Measurements from ENCODE around the gene ACBD6.
A peak's percentile ranks its signal among the peaks of the same experiment; 100 is the strongest.

Gene ACBD6

DNA sequence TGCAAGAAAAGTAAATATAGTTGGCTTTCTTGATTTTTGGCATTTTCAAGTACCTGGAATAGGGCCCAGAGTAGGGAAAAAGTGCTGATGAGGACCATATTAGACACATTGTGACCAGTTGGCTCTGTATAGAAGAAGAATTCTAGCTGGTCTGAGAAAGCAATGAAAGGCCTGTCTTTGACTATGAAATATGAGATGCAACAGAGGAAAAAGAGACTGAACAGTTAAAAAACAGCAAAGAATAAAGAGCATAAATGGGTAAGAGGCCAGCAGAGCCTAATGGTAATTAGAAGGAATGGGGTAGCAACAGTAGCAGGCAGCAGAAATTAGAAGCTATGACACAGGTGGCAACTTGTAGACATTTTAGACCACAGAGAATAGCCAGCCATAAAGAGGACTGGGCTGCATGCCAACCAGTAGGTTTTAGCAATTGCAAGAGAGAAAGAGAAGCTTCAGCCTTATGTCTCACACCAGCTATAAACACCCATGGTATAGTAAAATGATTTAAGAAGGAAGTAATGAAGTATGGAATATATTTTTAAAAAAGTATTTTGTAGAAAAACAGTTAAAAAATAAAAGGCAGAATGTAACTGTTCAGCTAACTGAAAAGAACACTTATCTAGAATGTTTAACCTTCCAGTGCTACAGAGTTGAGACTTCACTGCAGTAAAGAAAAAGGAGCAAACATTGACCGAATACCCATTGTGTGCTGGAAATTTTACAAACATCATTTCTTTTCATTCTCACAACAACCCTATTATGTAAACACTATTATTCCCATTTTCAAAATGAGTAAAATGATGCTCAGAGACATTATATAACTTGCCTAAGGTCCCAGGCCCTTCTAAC is 158.2 kb downstream of the ACBD6 start (continued):
- TF ChIP-seq, protein P1, sequence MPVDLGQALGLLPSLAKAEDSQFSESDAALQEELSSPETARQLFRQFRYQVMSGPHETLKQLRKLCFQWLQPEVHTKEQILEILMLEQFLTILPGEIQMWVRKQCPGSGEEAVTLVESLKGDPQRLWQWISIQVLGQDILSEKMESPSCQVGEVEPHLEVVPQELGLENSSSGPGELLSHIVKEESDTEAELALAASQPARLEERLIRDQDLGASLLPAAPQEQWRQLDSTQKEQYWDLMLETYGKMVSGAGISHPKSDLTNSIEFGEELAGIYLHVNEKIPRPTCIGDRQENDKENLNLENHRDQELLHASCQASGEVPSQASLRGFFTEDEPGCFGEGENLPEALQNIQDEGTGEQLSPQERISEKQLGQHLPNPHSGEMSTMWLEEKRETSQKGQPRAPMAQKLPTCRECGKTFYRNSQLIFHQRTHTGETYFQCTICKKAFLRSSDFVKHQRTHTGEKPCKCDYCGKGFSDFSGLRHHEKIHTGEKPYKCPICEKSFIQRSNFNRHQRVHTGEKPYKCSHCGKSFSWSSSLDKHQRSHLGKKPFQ (tag by site-specific recombination; IDR thresholded peaks at IDR 0.05), result peak; percentile 51
- TF ChIP-seq ZNF707 (tag by site-specific recombination; IDR thresholded peaks at IDR 0.05) (no peak), ZNF292 (tag by site-specific recombination; IDR thresholded peaks at IDR 0.05; ENCODE audit: borderline replicate concordance, low read depth) (no peak), ZNF521 (tag by site-specific recombination; IDR thresholded peaks at IDR 0.05) (no peak), OVOL3 (tag by site-specific recombination; IDR thresholded peaks at IDR 0.05) (peak; percentile 82; the same call in 1 of the 2 replicates), ZNF404 (tag by site-specific recombination; IDR thresholded peaks at IDR 0.05) (no peak), GLI4 (tag by site-specific recombination; IDR thresholded peaks at IDR 0.05) (no peak), ZNF654 (tag by site-specific recombination; IDR thresholded peaks at IDR 0.05; ENCODE audit: low read depth) (no peak), ZNF610 (tag by site-specific recombination; IDR thresholded peaks at IDR 0.05; ENCODE audit: borderline replicate concordance) (no peak), ZNF112 (tag by site-specific recombination; IDR thresholded peaks at IDR 0.05) (no peak), ZNF664 (tag by site-specific recombination; IDR thresholded peaks at IDR 0.05) (no peak), ZNF184 (tag by site-specific recombination; IDR thresholded peaks at IDR 0.05) (no peak), ZNF24 (tag by site-specific recombination; IDR thresholded peaks at IDR 0.05) (peak; percentile 83), ZFP69B (tag by site-specific recombination; IDR thresholded peaks at IDR 0.05) (no peak), KLF7 (tag by site-specific recombination; IDR thresholded peaks at IDR 0.05; ENCODE audit: borderline replicate concordance) (no peak), ZNF169 (tag by site-specific recombination; IDR thresholded peaks at IDR 0.05) (no peak)
- TF ChIP-seq, protein P2, sequence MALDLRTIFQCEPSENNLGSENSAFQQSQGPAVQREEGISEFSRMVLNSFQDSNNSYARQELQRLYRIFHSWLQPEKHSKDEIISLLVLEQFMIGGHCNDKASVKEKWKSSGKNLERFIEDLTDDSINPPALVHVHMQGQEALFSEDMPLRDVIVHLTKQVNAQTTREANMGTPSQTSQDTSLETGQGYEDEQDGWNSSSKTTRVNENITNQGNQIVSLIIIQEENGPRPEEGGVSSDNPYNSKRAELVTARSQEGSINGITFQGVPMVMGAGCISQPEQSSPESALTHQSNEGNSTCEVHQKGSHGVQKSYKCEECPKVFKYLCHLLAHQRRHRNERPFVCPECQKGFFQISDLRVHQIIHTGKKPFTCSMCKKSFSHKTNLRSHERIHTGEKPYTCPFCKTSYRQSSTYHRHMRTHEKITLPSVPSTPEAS (tag by site-specific recombination; IDR thresholded peaks at IDR 0.05), result no peak
- TF ChIP-seq, protein P3, sequence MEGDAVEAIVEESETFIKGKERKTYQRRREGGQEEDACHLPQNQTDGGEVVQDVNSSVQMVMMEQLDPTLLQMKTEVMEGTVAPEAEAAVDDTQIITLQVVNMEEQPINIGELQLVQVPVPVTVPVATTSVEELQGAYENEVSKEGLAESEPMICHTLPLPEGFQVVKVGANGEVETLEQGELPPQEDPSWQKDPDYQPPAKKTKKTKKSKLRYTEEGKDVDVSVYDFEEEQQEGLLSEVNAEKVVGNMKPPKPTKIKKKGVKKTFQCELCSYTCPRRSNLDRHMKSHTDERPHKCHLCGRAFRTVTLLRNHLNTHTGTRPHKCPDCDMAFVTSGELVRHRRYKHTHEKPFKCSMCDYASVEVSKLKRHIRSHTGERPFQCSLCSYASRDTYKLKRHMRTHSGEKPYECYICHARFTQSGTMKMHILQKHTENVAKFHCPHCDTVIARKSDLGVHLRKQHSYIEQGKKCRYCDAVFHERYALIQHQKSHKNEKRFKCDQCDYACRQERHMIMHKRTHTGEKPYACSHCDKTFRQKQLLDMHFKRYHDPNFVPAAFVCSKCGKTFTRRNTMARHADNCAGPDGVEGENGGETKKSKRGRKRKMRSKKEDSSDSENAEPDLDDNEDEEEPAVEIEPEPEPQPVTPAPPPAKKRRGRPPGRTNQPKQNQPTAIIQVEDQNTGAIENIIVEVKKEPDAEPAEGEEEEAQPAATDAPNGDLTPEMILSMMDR (tag by site-specific recombination; IDR thresholded peaks at IDR 0.05), result no peak
- TF ChIP-seq, protein P4, sequence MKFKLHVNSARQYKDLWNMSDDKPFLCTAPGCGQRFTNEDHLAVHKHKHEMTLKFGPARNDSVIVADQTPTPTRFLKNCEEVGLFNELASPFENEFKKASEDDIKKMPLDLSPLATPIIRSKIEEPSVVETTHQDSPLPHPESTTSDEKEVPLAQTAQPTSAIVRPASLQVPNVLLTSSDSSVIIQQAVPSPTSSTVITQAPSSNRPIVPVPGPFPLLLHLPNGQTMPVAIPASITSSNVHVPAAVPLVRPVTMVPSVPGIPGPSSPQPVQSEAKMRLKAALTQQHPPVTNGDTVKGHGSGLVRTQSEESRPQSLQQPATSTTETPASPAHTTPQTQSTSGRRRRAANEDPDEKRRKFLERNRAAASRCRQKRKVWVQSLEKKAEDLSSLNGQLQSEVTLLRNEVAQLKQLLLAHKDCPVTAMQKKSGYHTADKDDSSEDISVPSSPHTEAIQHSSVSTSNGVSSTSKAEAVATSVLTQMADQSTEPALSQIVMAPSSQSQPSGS (tag by site-specific recombination; IDR thresholded peaks at IDR 0.05; ENCODE audit: low read depth), result no peak
- TF ChIP-seq, protein P5, sequence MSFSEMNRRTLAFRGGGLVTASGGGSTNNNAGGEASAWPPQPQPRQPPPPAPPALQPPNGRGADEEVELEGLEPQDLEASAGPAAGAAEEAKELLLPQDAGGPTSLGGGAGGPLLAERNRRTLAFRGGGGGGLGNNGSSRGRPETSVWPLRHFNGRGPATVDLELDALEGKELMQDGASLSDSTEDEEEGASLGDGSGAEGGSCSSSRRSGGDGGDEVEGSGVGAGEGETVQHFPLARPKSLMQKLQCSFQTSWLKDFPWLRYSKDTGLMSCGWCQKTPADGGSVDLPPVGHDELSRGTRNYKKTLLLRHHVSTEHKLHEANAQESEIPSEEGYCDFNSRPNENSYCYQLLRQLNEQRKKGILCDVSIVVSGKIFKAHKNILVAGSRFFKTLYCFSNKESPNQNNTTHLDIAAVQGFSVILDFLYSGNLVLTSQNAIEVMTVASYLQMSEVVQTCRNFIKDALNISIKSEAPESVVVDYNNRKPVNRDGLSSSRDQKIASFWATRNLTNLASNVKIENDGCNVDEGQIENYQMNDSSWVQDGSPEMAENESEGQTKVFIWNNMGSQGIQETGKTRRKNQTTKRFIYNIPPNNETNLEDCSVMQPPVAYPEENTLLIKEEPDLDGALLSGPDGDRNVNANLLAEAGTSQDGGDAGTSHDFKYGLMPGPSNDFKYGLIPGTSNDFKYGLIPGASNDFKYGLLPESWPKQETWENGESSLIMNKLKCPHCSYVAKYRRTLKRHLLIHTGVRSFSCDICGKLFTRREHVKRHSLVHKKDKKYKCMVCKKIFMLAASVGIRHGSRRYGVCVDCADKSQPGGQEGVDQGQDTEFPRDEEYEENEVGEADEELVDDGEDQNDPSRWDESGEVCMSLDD (tag by site-specific recombination; IDR thresholded peaks at IDR 0.05), result no peak
- TF ChIP-seq, protein P6, sequence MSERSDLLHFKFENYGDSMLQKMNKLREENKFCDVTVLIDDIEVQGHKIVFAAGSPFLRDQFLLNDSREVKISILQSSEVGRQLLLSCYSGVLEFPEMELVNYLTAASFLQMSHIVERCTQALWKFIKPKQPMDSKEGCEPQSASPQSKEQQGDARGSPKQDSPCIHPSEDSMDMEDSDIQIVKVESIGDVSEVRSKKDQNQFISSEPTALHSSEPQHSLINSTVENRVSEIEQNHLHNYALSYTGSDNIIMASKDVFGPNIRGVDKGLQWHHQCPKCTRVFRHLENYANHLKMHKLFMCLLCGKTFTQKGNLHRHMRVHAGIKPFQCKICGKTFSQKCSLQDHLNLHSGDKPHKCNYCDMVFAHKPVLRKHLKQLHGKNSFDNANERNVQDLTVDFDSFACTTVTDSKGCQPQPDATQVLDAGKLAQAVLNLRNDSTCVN (tag by site-specific recombination; optimal IDR thresholded peaks at IDR 0.05), result no peak
- TF ChIP-seq, protein P7, sequence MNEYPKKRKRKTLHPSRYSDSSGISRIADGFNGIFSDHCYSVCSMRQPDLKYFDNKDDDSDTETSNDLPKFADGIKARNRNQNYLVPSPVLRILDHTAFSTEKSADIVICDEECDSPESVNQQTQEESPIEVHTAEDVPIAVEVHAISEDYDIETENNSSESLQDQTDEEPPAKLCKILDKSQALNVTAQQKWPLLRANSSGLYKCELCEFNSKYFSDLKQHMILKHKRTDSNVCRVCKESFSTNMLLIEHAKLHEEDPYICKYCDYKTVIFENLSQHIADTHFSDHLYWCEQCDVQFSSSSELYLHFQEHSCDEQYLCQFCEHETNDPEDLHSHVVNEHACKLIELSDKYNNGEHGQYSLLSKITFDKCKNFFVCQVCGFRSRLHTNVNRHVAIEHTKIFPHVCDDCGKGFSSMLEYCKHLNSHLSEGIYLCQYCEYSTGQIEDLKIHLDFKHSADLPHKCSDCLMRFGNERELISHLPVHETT (tag by site-specific recombination; IDR thresholded peaks at IDR 0.05), result no peak
- TF ChIP-seq, protein P8, sequence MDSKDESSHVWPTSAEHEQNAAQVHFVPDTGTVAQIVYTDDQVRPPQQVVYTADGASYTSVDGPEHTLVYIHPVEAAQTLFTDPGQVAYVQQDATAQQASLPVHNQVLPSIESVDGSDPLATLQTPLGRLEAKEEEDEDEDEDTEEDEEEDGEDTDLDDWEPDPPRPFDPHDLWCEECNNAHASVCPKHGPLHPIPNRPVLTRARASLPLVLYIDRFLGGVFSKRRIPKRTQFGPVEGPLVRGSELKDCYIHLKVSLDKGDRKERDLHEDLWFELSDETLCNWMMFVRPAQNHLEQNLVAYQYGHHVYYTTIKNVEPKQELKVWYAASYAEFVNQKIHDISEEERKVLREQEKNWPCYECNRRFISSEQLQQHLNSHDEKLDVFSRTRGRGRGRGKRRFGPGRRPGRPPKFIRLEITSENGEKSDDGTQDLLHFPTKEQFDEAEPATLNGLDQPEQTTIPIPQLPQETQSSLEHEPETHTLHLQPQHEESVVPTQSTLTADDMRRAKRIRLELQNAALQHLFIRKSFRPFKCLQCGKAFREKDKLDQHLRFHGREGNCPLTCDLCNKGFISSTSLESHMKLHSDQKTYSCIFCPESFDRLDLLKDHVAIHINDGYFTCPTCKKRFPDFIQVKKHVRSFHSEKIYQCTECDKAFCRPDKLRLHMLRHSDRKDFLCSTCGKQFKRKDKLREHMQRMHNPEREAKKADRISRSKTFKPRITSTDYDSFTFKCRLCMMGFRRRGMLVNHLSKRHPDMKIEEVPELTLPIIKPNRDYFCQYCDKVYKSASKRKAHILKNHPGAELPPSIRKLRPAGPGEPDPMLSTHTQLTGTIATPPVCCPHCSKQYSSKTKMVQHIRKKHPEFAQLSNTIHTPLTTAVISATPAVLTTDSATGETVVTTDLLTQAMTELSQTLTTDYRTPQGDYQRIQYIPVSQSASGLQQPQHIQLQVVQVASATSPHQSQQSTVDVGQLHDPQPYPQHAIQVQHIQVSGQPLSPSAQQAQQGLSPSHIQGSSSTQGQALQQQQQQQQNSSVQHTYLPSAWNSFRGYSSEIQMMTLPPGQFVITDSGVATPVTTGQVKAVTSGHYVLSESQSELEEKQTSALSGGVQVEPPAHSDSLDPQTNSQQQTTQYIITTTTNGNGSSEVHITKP (tag by site-specific recombination; IDR thresholded peaks at IDR 0.05), result 0 out of 2 replicates have a peak, but pooled peaks have one; percentile 30

Data from HEK293 (cell line).